ENCODE data around the gene LDHAL6B.

DNA sequence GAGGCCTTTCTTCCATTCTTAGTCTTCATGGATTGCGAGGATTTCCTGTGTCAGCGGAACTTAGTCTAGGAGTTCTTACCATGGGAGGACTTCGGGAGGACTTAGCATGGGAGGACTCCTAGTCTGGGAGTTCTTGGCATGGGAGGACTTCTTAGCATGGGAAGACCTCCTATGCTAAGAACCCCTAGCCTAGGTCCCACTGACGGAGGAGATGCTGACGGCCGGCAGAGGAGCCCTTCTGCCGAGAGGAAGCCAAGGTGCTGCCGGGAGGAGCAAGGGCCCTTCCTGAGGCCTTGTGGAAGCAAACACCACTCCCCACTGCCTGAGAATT lies 35.6 kb upstream of the LDHAL6B start:
- TF ChIP-seq, protein P1, sequence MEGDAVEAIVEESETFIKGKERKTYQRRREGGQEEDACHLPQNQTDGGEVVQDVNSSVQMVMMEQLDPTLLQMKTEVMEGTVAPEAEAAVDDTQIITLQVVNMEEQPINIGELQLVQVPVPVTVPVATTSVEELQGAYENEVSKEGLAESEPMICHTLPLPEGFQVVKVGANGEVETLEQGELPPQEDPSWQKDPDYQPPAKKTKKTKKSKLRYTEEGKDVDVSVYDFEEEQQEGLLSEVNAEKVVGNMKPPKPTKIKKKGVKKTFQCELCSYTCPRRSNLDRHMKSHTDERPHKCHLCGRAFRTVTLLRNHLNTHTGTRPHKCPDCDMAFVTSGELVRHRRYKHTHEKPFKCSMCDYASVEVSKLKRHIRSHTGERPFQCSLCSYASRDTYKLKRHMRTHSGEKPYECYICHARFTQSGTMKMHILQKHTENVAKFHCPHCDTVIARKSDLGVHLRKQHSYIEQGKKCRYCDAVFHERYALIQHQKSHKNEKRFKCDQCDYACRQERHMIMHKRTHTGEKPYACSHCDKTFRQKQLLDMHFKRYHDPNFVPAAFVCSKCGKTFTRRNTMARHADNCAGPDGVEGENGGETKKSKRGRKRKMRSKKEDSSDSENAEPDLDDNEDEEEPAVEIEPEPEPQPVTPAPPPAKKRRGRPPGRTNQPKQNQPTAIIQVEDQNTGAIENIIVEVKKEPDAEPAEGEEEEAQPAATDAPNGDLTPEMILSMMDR (IDR thresholded peaks at IDR 0.05): no peak
- TF ChIP-seq POLR2A (IDR thresholded peaks at IDR 0.05): no peak
